Smooth muscle cell (in vitro differentiated cells): ENCODE results near the gene YIPF1. TPM values are rescaled to one million over a fixed set of nuclear protein-coding genes. Genes with fewer than 3 reads are reported as not detected.

Experiments used
- DNase-seq: peaks from one replicate; lab custom pipeline; 2025; ENCODE audit not compliant: unreplicated experiment; lab: John Stamatoyannopoulos, UW
- H2AFZ ChIP-seq: fragments of 200-600 bp; sonication (generic); 2 replicates; pipeline ENCODE4 v1.6.0; 2016; ENCODE audit warnings: antibody characterized with exemption, low read depth, mild to moderate bottlenecking
- H3F3A ChIP-seq: fragments of 200-600 bp; sonication (generic); 2 replicates; pipeline ENCODE4 v1.6.0; 2017; ENCODE audit warnings: antibody characterized with exemption, low read depth
- H3K27ac ChIP-seq: fragments of 200-600 bp; sonication (generic); 2 replicates; pipeline ENCODE4 v1.5.1; 2016; ENCODE audit warnings: low read depth, mild to moderate bottlenecking
- H3K27me3 ChIP-seq: fragments of 200-600 bp; sonication (generic); 2 replicates; pipeline ENCODE4 v1.6.1; 2016; ENCODE audit warnings: low read depth, mild to moderate bottlenecking
- H3K36me3 ChIP-seq: fragments of 200-600 bp; sonication (generic); 2 replicates; pipeline ENCODE4 v1.5.1; 2016; ENCODE audit warnings: low read depth
- H3K4me1 ChIP-seq: fragments of 200-600 bp; sonication (generic); 2 replicates; pipeline ENCODE4 v1.5.1; 2016; ENCODE audit warnings: low read depth
- H3K4me2 ChIP-seq: fragments of 200-600 bp; sonication (generic); 2 replicates; pipeline ENCODE4 v1.6.0; 2016; ENCODE audit warnings: mild to moderate bottlenecking
- H3K4me3 ChIP-seq: fragments of 200-600 bp; sonication (generic); 2 replicates; pipeline ENCODE4 v1.5.1; 2016; ENCODE audit warnings: mild to moderate bottlenecking
- H3K79me2 ChIP-seq: fragments of 200-600 bp; sonication (generic); 2 replicates; pipeline ENCODE4 v1.6.0; 2016; ENCODE audit warnings: low read depth, mild to moderate bottlenecking
- H3K9ac ChIP-seq: fragments of 200-600 bp; sonication (generic); 2 replicates; pipeline ENCODE4 v1.6.0; 2016; ENCODE audit warnings: low read depth
- H3K9me3 ChIP-seq: fragments of 200-600 bp; sonication (generic); replicated peaks from 2 replicates; pipeline ENCODE4 v1.5.1; 2016; ENCODE audit warnings: low read depth
- H4K20me1 ChIP-seq: fragments of 200-600 bp; sonication (generic); 2 replicates; pipeline ENCODE4 v1.6.0; 2016; ENCODE audit warnings: low read depth
- CTCF ChIP-seq: fragments of 200-600 bp; sonication (generic); IDR thresholded peaks from 2 replicates; pipeline ENCODE4 v1.5.1; 2017; ENCODE audit warnings: borderline replicate concordance, mild to moderate bottlenecking, antibody characterized with exemption; ENCODE audit not compliant: insufficient read depth, poor library complexity, severe bottlenecking
- WGBS: methylation state at CpG from one replicate; pipeline ENCODE4 v1.1.7; 2016; ENCODE audit warnings: low lambda C conversion rate; 5-methylcytosine and 5-hydroxymethylcytosine counted together
- polyA plus RNA-seq: library from polyadenylated mRNA; unstranded; fragments of >200 nt; fragmentation: Nextera tagmentation; extraction: Ambion mirVana; gene quantifications from 2 replicates; pipeline ENCODE4 v1.2.1, GENCODE V29; 2016
- total RNA-seq: library from RNA; depleted of rRNA; stranded (reverse); fragments of >200 nt; gene quantifications from 2 replicates; pipeline ENCODE4 v1.2.3, GENCODE V29; 2014

Gene YIPF1
- total and polyA plus RNA-seq, 2 experiments from 2014 or later: 32.4 to 45.9 TPM

DNA sequence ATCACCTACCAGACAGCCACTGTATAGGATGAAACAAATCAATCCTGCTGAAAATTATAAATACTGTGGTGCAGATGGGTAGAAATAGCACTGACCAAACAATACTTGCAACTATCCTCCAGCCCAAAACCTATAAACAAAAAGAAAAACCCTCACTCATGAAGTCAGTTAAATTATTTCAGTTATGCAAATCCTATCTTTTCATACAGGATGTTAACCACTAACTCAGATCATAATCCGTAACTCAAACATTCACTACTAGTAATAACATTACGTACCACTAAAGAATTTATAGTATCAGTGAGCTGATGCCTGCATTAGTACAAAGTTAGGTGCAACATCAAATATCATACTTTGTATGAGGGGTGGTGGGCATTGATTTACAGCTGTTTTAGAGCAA is 54.1 kb downstream of the YIPF1 start:
- no peaks in the 10 kb centered on the region for H4K20me1 ChIP-seq
- H3F3A ChIP-seq: no peaks in the 10 kb centered on the region
- peaks cover 18% of the 10 kb centered on the region for H3K79me2 ChIP-seq
- H3K4me2 ChIP-seq: no peak overlapping the region
- no peaks in the 10 kb centered on the region for H3K36me3 ChIP-seq
- H3K9me3 ChIP-seq: no peaks in the 10 kb centered on the region
- no peak overlapping the region for H3K27ac ChIP-seq
- H3K27me3 ChIP-seq: no peaks in the 10 kb centered on the region
- H3K4me3 ChIP-seq: no peak overlapping the region
- TF ChIP-seq CTCF: no peak
- H2AFZ ChIP-seq: no peak overlapping the region
- no peak overlapping the region for H3K9ac ChIP-seq
- DNase-seq: no peak
- peaks cover 8% of the 10 kb centered on the region for H3K4me1 ChIP-seq
- 75% methylated on average over 2 of the region's 2 CpGs for WGBS

- 97% methylated on average over 11 of the region's 11 CpGs for WGBS
Observed at GRCh38 chr1:53834776-53835175, 54.8 kb downstream of the YIPF1 start.

GRCh38 chr1:53833393-53833792 is 56.2 kb downstream of the YIPF1 start:
- no peaks in the 10 kb centered on the region for H3K36me3 ChIP-seq
- H3K79me2 ChIP-seq: peaks cover 18% of the 10 kb centered on the region
- DNase-seq: no peak
- H2AFZ ChIP-seq: no peak overlapping the region
- H3K9ac ChIP-seq: no peak overlapping the region
- no peaks in the 10 kb centered on the region for H3K27me3 ChIP-seq
- TF ChIP-seq CTCF: no peak
- WGBS: 96% methylated on average over 4 of the region's 4 CpGs
- H3K4me3 ChIP-seq: no peak overlapping the region
- H3K4me2 ChIP-seq: no peak overlapping the region
- H3K4me1 ChIP-seq: peaks cover 8% of the 10 kb centered on the region
- H3F3A ChIP-seq: no peaks in the 10 kb centered on the region
- no peaks in the 10 kb centered on the region for H3K9me3 ChIP-seq
- H3K27ac ChIP-seq: no peak overlapping the region
- H4K20me1 ChIP-seq: no peaks in the 10 kb centered on the region

More at GRCh38 chr1:53834776-53835175, 54.8 kb downstream of the YIPF1 start:
- Histone ChIP-seq H3K27me3 (no peaks in the 10 kb centered on the region), H3K4me2 (no peak overlapping the region), H2AFZ (no peak overlapping the region), H3K9ac (no peak overlapping the region), H3K9me3 (no peaks in the 10 kb centered on the region), H3K36me3 (no peaks in the 10 kb centered on the region), H3K4me3 (no peak overlapping the region), H3K79me2 (peaks cover 18% of the 10 kb centered on the region), H4K20me1 (no peaks in the 10 kb centered on the region), H3K27ac (no peak overlapping the region), H3F3A (no peaks in the 10 kb centered on the region), H3K4me1 (peaks cover 8% of the 10 kb centered on the region)
- no peak for TF ChIP-seq CTCF
- no peak for DNase-seq

- Histone ChIP-seq H3K9ac (no peak overlapping the region), H3K36me3 (no peaks in the 10 kb centered on the region), H3K27ac (no peak overlapping the region), H2AFZ (no peak overlapping the region), H3K4me3 (no peak overlapping the region), H3K4me1 (no peaks in the 10 kb centered on the region), H3K27me3 (no peaks in the 10 kb centered on the region), H3F3A (no peaks in the 10 kb centered on the region), H3K9me3 (no peaks in the 10 kb centered on the region), H4K20me1 (no peaks in the 10 kb centered on the region), H3K79me2 (no peaks in the 10 kb centered on the region), H3K4me2 (no peak overlapping the region)
- DNase-seq: no peak
- WGBS: 100% methylated on average over 2 of the region's 2 CpGs
- TF ChIP-seq CTCF: peak; percentile 13
Observed at GRCh38 chr1:53826367-53826766, 63.2 kb downstream of the YIPF1 start.
